Keratinocyte (primary cell): Measurements from ENCODE around the gene BRD1.

ENCODE experiments used
- EZH2 ChIP-seq: IDR thresholded peaks from one replicate; pipeline ENCODE4 v1.6.1; 2012; ENCODE audit warnings: inconsistent platforms, mild to moderate bottlenecking, low read length, moderate library complexity
- TF ChIP-seq, protein P1 (sequence below), 3 experiments: IDR thresholded peaks in 1 of 3; conservative IDR thresholded peaks in 1 of 3; optimal IDR thresholded peaks in 1 of 3; 2 replicates in 2 of 3; 3 replicates in 1 of 3; pipeline versions ENCODE3 to v1.5.1; 2011; ENCODE audit warnings: low read length in 3 of 3, mild to moderate bottlenecking in 3 of 3, moderate library complexity in 2 of 3, control low read depth in 1 of 3, inconsistent platforms in 1 of 3; ENCODE audit not compliant: insufficient read depth in 2 of 3; ENCODE audit errors: extremely low read depth in 1 of 3

DNA sequence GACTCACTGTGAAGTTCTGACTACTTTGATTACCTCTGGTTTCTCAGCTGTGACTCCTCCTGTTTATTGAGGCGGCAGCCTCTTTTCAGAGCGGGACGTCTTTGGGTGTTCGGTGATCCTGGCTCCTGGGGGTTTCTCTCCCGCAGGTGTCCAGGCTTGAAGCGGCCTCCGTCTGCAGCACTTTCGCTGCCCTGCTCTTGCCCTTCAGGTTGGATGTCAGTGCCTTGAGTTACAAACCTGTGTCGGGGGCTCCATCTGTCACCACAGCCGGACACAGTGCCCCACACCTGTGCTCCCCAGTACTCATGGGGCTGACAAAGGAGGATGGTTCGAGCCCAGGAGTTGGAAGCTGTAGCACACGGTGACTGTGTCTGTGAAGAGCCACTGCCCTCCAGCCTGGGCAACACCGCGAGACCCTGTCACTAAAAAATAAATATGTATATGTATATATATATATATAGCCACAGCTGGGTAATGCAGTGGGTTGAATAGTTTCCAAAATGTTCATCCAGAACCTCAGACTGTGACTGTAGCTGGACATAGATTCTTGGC is 104.1 kb downstream of the BRD1 start:
- TF ChIP-seq, protein P1, sequence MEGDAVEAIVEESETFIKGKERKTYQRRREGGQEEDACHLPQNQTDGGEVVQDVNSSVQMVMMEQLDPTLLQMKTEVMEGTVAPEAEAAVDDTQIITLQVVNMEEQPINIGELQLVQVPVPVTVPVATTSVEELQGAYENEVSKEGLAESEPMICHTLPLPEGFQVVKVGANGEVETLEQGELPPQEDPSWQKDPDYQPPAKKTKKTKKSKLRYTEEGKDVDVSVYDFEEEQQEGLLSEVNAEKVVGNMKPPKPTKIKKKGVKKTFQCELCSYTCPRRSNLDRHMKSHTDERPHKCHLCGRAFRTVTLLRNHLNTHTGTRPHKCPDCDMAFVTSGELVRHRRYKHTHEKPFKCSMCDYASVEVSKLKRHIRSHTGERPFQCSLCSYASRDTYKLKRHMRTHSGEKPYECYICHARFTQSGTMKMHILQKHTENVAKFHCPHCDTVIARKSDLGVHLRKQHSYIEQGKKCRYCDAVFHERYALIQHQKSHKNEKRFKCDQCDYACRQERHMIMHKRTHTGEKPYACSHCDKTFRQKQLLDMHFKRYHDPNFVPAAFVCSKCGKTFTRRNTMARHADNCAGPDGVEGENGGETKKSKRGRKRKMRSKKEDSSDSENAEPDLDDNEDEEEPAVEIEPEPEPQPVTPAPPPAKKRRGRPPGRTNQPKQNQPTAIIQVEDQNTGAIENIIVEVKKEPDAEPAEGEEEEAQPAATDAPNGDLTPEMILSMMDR (optimal IDR thresholded peaks at IDR 0.05 in 1 of 3, IDR thresholded peaks at IDR 0.05 in 1 of 3, conservative IDR thresholded peaks at IDR 0.05 in 1 of 3; ENCODE audit: extremely low read depth in 1 of 3, insufficient read depth in 2 of 3, low read length in 3 of 3) = no peak
- no peak for TF ChIP-seq EZH2
